Lung (tissue), 12 donors: Measurements from ENCODE around the gene GREB1. TPM values are rescaled to one million over a fixed set of nuclear protein-coding genes. Genes with fewer than 3 reads are reported as not detected.

Source experiments
- ATAC-seq: fragments of 200-7000 bp; cut with Tn5 transposase; one replicate; pipeline ENCODE4 v1.9.1; 2020; ENCODE audit warnings: moderate number of reproducible peaks; ENCODE audit not compliant: insufficient read depth, low FRiP score
- DNase-seq, 3 donors: peaks; one replicate each; pipeline ENCODE4 v3.0.0-alpha.2; 2013 to 2017
- H3K27ac ChIP-seq, 2 donors: one replicate each; pipeline ENCODE4 v1.5.1; 2013; ENCODE audit warnings: mild to moderate bottlenecking in 2 of 2, moderate library complexity in 2 of 2, control low read depth in 1 of 2, inconsistent platforms in 1 of 2, low read depth in 1 of 2, low read length in 1 of 2
- H3K27me3 ChIP-seq, 3 donors: one replicate each; pipeline ENCODE4 v1.5.1; 2013; ENCODE audit warnings: low read length in 2 of 3; ENCODE audit not compliant: control insufficient read depth in 3 of 3, insufficient read depth in 3 of 3
- H3K36me3 ChIP-seq, 4 donors: one replicate each; pipeline ENCODE4 v1.5.1; 2013; ENCODE audit warnings: low read length in 4 of 4, mild to moderate bottlenecking in 1 of 4, moderate library complexity in 1 of 4; ENCODE audit not compliant: control insufficient read depth in 4 of 4, insufficient read depth in 4 of 4
- H3K4me1 ChIP-seq, 5 donors: one replicate each; pipeline ENCODE4 v1.5.1; 2013; ENCODE audit warnings: low read length in 5 of 5, mild to moderate bottlenecking in 2 of 5, moderate library complexity in 1 of 5; ENCODE audit not compliant: control insufficient read depth in 5 of 5, insufficient read depth in 5 of 5
- H3K4me3 ChIP-seq: one replicate; pipeline ENCODE4 v1.5.1; 2013; ENCODE audit warnings: mild to moderate bottlenecking, control low read depth, moderate library complexity
- H3K9ac ChIP-seq, 2 donors: one replicate each; pipeline ENCODE4 v1.5.1; 2013; ENCODE audit warnings: low read length in 2 of 2, control low read depth in 1 of 2; ENCODE audit not compliant: insufficient read depth in 1 of 2
- H3K9me3 ChIP-seq, 4 donors: one replicate each; pipeline ENCODE4 v1.5.1; 2013; ENCODE audit warnings: low read length in 3 of 4, mild to moderate bottlenecking in 1 of 4, moderate library complexity in 1 of 4; ENCODE audit not compliant: control insufficient read depth in 4 of 4, insufficient read depth in 3 of 4
- CTCF ChIP-seq: IDR thresholded peaks from 2 replicates; pipeline ENCODE4 v1.5.1; 2012; ENCODE audit warnings: mild to moderate bottlenecking; ENCODE audit errors: control extremely low read depth, extremely low read depth
- WGBS, 2 donors: extraction: QIAGEN DNeasy Blood & Tissue Kit; methylation state at CpG; one replicate each; pipeline ENCODE4 v1.1.7; 2013; 5-methylcytosine and 5-hydroxymethylcytosine counted together
- polyA plus RNA-seq, 2 donors: library from polyadenylated mRNA; stranded (reverse); fragments of 200-250 nt; gene quantifications; one replicate each; pipeline ENCODE4 v1.2.1, GENCODE V29; 2013
- total RNA-seq, 2 donors: library from RNA; depleted of rRNA in 1 of 2; stranded (reverse); fragments of >200 nt in 1 of 2; gene quantifications; one replicate each; pipeline ENCODE4 v1.2.1, GENCODE V29; 2014 to 2021
- donor health status: control.
- donor health status: control.
- donor health status: Bipolar disorder and iron deficiency.
- donor health status: healthy.
- donor health status: DM: yes; HTN: yes; CAD: no.

The GREB1 gene
- total and polyA plus RNA-seq, 4 donors = 0.23 to 3.3 (median 1.8) TPM

- Histone ChIP-seq H3K36me3 (peaks cover 0 to 12% (median 3%) of the 10 kb centered on the region in 4 donors), H3K9ac (no peak overlapping the region), H3K4me3 (no peak overlapping the region), H3K9me3 (no peaks in the 10 kb centered on the region), H3K4me1 (no peaks in the 10 kb centered on the region), H3K27ac (no peak overlapping the region), H3K27me3 (no peaks in the 10 kb centered on the region)
- DNase-seq = no peak
- no peak for TF ChIP-seq CTCF
- 94% methylated on average over 14 of the region's 14 CpGs for WGBS, 2 donors
- ATAC-seq = no peak
Observed at GRCh38 chr2:11617527-11617926, 83.7 kb downstream of the GREB1 start.

- Histone ChIP-seq H3K9me3 (no peaks in the 10 kb centered on the region), H3K4me3 (no peak overlapping the region), H3K27ac (no peak overlapping the region), H3K4me1 (no peaks in the 10 kb centered on the region), H3K27me3 (no peaks in the 10 kb centered on the region), H3K36me3 (peaks cover 0 to 8% (median 4%) of the 10 kb centered on the region in 4 donors), H3K9ac (no peak overlapping the region)
- 96% methylated on average over 33 of the region's 33 CpGs for WGBS, 2 donors
- no peak for ATAC-seq
- no peak for DNase-seq
- TF ChIP-seq CTCF = no peak
Observed at GRCh38 chr2:11617984-11618707, 84.3 kb downstream of the GREB1 start.

- no peak for TF ChIP-seq CTCF
- Histone ChIP-seq H3K4me1 (no peaks in the 10 kb centered on the region), H3K27ac (no peak overlapping the region), H3K27me3 (no peaks in the 10 kb centered on the region), H3K9ac (no peak overlapping the region), H3K36me3 (peaks cover 0 to 8% (median 3%) of the 10 kb centered on the region in 4 donors), H3K4me3 (no peak overlapping the region), H3K9me3 (no peaks in the 10 kb centered on the region)
- no peak for ATAC-seq
- WGBS, 2 donors = 95 to 96% methylated on average over 20 of the region's 20 CpGs
- DNase-seq = no peak
Observed at GRCh38 chr2:11618708-11619062, 84.8 kb downstream of the GREB1 start.

- Histone ChIP-seq H3K4me3 (no peak overlapping the region), H3K27me3 (no peaks in the 10 kb centered on the region), H3K4me1 (no peaks in the 10 kb centered on the region), H3K9me3 (no peaks in the 10 kb centered on the region), H3K36me3 (peaks cover 0 to 14% (median 4%) of the 10 kb centered on the region in 4 donors), H3K9ac (no peak overlapping the region), H3K27ac (no peak overlapping the region)
- 56 to 82% methylated on average over 2 of the region's 2 CpGs for WGBS, 2 donors
- no peak for TF ChIP-seq CTCF
- ATAC-seq = no peak
- no peak for DNase-seq
Observed at GRCh38 chr2:11621410-11621809, 87.6 kb downstream of the GREB1 start.
